ENCODE data around the gene ZNF577.

ZNF577 gene

DNA sequence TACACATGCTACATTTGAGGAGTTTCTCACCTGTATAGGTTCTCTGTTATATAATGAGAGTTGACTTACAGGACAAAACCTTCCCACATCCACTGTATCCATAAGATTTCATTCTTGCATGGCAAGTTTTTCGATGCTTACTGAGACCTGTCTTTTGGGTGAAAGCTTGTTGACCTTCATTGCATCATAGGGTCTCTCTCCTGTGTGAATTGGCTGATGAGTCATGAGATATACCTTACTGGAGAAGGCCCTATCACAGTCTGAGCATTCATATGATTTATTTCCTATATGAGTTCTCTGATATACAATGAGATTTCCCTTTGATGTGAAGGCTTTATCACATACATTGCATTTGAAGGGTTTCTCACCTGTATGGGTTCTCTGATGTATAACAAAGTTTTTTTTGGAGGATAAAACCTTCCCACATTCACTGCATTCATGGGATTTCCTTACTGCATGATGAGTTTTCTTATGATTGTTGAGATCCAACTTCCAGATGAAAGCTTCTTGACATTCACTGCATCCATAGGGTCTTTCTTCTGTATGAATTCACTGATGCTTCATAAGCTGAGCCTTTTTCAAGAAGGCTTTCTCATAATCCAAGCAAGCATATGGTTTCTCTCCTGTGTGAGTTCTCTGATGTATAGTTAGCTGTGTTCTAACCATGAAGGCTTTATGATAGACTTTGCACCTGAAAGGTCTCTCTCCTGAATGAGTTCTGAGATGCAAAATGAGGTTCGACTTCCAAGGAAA lies 25.7 kb downstream of the ZNF577 start:
- DNase-seq (ENCODE audit: low read depth) = no peak

DNA sequence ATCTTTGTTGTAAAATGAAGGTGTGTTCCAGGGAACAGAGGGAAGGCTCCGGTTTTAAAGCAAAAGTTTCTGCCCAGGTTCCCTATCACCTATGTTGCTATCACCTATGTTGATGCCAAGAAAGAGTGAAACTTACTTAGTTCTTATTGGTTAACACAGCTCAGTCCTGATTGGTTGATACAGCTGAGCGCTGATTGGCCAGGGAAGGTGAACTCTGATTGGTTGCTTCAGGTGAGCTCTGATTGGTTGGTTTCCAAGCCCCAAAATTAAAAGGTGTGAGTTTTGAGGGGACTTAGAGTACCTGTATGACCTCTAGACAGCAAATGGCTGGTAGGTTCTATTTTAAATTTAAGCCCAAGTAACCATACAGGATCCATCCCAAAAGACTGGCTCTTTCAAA lies 50.6 kb downstream of the ZNF577 start:
- no peak for DNase-seq (ENCODE audit: low read depth)

DNA sequence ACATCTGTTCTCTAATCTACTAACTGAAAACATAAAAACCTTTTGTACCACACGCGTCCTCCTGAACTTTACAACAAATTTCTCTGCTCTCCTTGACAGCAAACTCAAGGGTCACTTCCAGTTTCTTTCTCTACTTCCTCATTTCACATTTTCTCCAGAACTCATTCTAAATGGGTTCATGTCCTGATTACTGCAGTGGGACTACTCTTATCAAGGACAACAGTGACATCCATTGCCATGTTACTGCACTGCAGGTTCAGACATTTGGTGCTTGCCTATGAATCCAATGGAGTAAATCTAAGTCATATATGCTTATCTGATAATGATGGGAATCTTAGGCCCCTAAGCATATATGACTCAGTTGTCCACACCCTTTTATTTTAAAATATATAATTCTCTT lies 57.5 kb downstream of the ZNF577 start:
- no peak for DNase-seq (ENCODE audit: low read depth)

DNA sequence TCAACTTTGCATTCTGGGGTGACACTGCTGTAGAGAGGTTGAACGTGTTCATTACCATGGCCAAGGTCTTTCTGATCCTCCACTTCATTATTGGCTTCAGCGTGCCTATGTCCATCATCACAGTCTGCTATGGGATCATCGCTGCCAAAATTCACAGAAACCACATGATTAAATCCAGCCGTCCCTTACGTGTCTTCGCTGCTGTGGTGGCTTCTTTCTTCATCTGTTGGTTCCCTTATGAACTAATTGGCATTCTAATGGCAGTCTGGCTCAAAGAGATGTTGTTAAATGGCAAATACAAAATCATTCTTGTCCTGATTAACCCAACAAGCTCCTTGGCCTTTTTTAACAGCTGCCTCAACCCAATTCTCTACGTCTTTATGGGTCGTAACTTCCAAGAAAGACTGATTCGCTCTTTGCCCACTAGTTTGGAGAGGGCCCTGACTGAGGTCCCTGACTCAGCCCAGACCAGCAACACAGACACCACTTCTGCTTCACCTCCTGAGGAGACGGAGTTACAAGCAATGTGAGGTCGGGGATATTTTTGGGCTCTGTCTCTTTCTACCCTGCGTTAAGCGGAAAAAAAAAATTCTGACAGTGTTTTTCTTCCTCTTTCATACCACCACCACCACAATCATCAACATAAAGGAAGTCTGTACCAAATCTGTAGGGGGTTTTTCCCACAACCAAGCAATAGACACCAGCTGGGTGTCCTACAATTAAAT lies 63.3 kb downstream of the ZNF577 start:
- DNase-seq (ENCODE audit: low read depth) = no peak

DNA sequence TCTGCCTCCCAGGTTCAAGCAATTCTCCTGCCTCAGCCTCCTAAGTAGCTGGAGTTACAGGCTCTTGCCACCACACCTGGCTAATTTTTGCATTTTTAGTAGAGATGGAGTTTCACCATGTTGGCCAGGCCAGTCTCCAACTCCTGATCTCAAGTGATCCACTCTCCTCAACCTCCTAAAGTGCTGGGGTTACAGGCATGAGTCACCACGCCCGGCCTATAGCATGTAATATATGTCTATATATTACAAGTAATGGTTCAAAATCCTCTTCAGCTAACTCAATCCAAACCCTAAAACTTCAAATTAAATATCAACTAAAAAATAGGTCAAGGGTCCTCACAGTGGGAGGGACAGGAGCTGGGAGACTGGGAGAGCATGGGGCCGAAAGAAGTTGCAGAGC lies 64.8 kb downstream of the ZNF577 start:
- no peak for DNase-seq (ENCODE audit: low read depth)

DNA sequence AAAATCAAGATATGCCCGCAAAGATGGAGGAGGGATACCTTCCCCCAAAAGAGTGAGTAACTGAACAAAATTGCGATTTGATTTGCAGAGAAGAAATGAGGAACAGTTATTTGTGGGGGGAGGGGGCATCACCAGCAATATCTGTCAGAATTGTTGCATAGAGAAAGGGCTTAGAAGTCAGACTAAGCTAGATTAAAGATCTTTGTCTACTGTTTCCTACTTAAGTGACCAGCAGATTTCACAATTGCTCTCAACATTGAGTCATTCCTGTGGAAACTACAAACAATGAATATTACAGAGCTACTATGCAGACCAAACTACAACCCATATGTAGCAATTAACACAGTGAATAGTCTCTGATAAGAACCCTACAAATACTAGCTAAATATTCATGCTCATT lies 65.4 kb downstream of the ZNF577 start:
- DNase-seq (ENCODE audit: low read depth) = peak; percentile 44

DNA sequence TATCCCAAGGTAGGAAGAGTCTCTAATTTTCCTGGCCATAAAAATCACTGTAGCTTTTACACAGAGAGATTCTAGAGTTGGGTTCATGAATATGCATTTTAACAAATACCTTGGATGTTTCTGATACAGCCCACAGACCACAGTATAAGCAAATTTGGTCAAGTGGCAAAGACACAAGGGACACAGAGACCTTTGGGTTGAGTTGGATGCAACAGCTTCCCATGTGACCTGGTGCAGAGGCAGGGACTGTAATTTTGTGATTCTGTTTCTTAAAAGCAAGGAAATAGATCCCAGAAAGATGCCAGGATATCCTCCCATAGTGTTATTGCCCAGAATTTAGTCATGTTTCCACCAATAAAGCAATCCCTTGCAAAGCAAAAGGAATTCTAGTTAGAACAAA lies 65.8 kb downstream of the ZNF577 start:
- no peak for DNase-seq (ENCODE audit: low read depth)

DNA sequence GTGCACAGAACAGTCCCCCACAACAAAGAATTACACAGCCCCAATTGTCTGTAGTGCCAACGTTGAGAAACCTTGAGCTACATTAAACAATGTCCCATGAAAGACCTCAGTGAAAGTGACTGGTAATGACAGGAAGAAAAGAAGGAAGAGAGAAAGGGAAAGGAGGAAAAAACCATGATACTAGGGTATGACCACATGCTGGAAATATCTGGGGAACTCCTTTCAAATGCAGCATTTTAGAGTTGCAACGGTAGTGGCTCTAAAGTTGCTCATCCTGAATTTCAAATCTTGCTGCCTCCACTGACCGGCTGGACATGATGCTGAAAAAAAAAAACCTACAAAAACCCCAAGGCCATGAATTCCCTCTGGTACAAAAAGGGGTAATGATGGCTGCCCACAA lies 66.3 kb downstream of the ZNF577 start:
- no peak for DNase-seq (ENCODE audit: low read depth)

Data from stromal cell of bone marrow (primary cell).